ENCODE data around the gene PRM3. TPM values are rescaled to one million over a fixed set of nuclear protein-coding genes. Genes with fewer than 3 reads are reported as not detected.

Gene PRM3
- total and polyA plus RNA-seq, 7 donors: not detected

DNA sequence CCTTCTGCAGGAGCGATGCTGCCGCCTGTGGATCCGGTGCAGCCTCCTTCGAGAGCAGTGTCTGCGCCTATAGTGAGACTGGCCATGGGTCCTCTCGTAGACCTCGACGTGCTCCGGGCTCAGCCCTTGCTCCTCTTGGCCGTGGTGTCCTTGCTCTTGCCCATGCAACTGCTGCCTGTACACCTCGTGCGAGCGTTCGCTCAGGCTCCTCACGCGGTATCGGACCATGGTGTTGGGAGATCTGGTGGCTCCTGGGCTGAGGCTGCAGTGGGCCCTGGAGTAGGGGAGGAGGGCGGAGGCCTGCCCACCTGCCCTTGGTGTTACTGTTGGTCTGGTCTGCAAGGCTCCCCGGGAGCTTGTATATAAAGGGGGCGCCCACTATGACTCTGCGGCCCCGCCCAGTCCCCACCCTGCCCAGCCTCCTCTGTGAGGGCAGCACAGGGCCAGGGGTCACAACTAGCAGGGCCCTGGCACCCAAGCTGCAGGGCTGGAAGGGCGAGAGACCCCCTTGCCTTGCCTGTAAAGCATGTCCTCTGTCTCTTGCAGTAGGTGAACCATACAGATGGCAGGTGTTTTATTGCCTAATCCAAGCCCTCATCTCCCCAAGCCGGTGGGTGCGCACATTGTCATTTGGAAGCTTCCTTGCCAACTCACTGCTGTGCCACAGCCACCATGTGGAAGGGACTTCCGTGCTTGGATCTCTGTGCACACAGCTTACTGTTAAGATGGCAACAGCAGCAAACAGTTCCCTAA lies 2.9 kb upstream of the PRM3 start, which contains the start of gene PRM2:
TSS of gene PRM2 (minus strand) at position 338 of the 753 bp plus-strand sequence. CDS start at position 228, 110 bp downstream.
- WGBS, 2 donors: 91 to 95% methylated on average over 26 of the region's 26 CpGs
- intact Hi-C loops (cut with DNase I): no loop called here

DNA sequence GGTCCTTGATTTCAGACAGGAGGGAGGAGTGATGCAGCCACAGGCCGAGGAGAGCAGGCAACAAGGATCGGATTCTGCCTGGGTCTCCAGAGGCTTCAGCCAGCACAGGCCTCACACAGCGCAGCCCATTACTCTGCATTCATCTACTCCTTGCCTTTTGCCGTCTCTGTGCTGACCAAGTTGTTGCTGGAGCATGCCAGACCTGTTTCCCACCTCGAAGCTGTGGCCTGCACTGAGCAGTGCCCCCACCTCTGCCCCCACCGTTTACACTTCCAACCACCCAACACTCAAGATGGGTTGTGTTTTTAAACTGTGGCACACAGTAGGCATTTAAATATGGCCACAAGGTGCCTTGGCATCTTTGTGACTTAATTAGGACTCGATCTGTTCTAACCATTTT lies 1.5 kb upstream of the PRM3 start:
- Histone ChIP-seq H3K9me3 (no peaks in the 10 kb centered on the region), H3K27me3 (no peaks in the 10 kb centered on the region), H3K36me3 (no peaks in the 10 kb centered on the region), H3K4me3 (no peak overlapping the region), H3K27ac (no peak overlapping the region), H3K4me1 (peaks cover 0 to 7% (median 0%) of the 10 kb centered on the region in 4 donors)
- TF ChIP-seq, protein P1, sequence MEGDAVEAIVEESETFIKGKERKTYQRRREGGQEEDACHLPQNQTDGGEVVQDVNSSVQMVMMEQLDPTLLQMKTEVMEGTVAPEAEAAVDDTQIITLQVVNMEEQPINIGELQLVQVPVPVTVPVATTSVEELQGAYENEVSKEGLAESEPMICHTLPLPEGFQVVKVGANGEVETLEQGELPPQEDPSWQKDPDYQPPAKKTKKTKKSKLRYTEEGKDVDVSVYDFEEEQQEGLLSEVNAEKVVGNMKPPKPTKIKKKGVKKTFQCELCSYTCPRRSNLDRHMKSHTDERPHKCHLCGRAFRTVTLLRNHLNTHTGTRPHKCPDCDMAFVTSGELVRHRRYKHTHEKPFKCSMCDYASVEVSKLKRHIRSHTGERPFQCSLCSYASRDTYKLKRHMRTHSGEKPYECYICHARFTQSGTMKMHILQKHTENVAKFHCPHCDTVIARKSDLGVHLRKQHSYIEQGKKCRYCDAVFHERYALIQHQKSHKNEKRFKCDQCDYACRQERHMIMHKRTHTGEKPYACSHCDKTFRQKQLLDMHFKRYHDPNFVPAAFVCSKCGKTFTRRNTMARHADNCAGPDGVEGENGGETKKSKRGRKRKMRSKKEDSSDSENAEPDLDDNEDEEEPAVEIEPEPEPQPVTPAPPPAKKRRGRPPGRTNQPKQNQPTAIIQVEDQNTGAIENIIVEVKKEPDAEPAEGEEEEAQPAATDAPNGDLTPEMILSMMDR (IDR thresholded peaks at IDR 0.05): no peak
- TF ChIP-seq POLR2AphosphoS5 (IDR thresholded peaks at IDR 0.05): no peak
- TF ChIP-seq POLR2A (IDR thresholded peaks at IDR 0.05): no peak
- no peak for TF ChIP-seq EP300 (IDR thresholded peaks at IDR 0.05)
- DNase-seq: no peak
- intact Hi-C loops (cut with DNase I): no loop called here
- 95 to 96% methylated on average over 7 of the region's 7 CpGs for WGBS, 2 donors

More for the DNA sequence above, 2.9 kb upstream of the PRM3 start, which contains the start of gene PRM2:
- Histone ChIP-seq H3K27ac (no peak within 1 kb of the TSS), H3K4me3 (no peak within 1 kb of the TSS), H3K9me3 (no peaks in the 10 kb centered on the region), H3K27me3 (no peaks in the 10 kb centered on the region), H3K4me1 (peaks cover 0 to 7% (median 0%) of the 10 kb centered on the region in 4 donors), H3K36me3 (no peaks in the 10 kb centered on the region)
- no peak for DNase-seq
- no peak for TF ChIP-seq POLR2A (IDR thresholded peaks at IDR 0.05)
- TF ChIP-seq, protein P1 (IDR thresholded peaks at IDR 0.05): no peak
- TF ChIP-seq POLR2AphosphoS5 (IDR thresholded peaks at IDR 0.05): no peak
- TF ChIP-seq EP300 (IDR thresholded peaks at IDR 0.05): no peak

DNA sequence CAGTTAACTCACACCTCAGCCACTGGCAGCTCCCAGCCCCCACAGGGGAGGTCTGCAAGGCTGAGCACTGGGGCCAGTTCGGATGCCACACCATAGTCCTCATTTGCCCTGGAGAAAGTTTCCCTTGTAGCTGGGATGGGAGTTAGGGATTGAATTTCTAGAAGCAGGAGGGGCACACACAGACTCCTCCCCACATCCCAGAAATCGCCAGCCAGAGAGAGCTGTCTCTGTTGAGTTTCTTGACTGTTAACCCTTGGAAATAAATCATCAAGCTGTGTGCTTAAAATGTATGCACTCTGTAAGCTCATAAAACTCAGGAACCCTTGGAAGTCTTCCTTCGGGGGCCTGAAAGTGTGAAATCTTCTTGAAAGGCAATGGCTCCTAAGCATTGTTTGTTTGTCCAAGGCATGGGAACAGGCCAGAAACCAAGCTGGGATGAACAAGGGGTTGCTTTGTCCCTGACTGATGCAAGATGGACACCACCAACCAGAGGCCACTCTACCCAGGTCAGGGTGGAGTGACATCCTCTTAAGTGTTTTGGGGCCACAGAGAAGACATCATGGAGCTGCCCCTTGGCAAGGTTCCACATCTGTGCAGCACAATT lies 394 bp upstream of the PRM3 start:
- no peak overlapping the region for H3K27ac ChIP-seq
- WGBS, 2 donors: 59 to 74% methylated on average over 3 of the region's 3 CpGs
- H3K4me1 ChIP-seq: peaks cover 0 to 7% (median 0%) of the 10 kb centered on the region in 4 donors
- no peak for TF ChIP-seq POLR2AphosphoS5 (IDR thresholded peaks at IDR 0.05)
- TF ChIP-seq EP300 (IDR thresholded peaks at IDR 0.05): no peak
- TF ChIP-seq POLR2A (IDR thresholded peaks at IDR 0.05): no peak
- TF ChIP-seq, protein P1 (IDR thresholded peaks at IDR 0.05): no peak
- intact Hi-C loops (cut with DNase I): no loop called here
- no peak for DNase-seq
- no peaks in the 10 kb centered on the region for H3K36me3 ChIP-seq
- no peaks in the 10 kb centered on the region for H3K9me3 ChIP-seq
- H3K4me3 ChIP-seq: no peak overlapping the region
- no peaks in the 10 kb centered on the region for H3K27me3 ChIP-seq

DNA sequence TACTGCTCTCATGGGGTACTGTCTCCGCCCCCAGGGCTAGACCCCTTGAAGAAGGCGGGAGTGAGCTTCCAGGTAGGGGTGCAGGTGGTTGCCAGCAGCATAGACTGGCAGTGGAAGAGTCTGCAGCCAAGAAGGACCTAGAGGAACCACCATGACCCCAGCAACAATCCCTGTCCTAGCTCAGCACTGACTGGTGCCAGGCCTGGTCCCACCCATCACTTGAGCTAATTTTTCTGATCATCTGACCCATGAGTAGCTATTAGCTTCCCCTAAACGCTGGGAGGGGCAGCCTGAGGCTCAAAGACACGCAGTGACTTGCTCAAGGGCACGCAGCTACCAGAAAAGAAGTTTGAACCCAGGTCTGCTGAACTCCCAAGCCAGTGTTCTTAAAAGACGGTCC lies 945 bp downstream of the PRM3 start:
- H3K36me3 ChIP-seq: no peaks in the 10 kb centered on the region
- WGBS, 2 donors: 88 to 89% methylated on average over 6 of the region's 6 CpGs
- no peak for TF ChIP-seq POLR2A (IDR thresholded peaks at IDR 0.05)
- TF ChIP-seq EP300 (IDR thresholded peaks at IDR 0.05): no peak
- TF ChIP-seq, protein P1 (IDR thresholded peaks at IDR 0.05): no peak
- TF ChIP-seq POLR2AphosphoS5 (IDR thresholded peaks at IDR 0.05): no peak
- DNase-seq: no peak
- H3K4me1 ChIP-seq: peaks cover 0 to 7% (median 0%) of the 10 kb centered on the region in 4 donors
- H3K9me3 ChIP-seq: no peaks in the 10 kb centered on the region
- intact Hi-C loops (cut with DNase I): no loop called here
- H3K27me3 ChIP-seq: no peaks in the 10 kb centered on the region
- H3K4me3 ChIP-seq: no peak overlapping the region
- no peak overlapping the region for H3K27ac ChIP-seq

All from sigmoid colon (tissue), 7 donors.